AG04449 (cell line): ENCODE data around the gene SEMA6C.

ENCODE experiments used
- CTCF ChIA-PET: fragments of 350-600 bp; formaldehyde crosslinking; extraction: SDS; loops from one replicate; lab custom pipeline; 2021; ENCODE audit warnings: antibody characterized with exemption; lab: Yijun Ruan, JAX
- POLR2A ChIA-PET: fragments of 400-600, 350-600 bp; formaldehyde crosslinking; extraction: SDS; loops from one replicate; lab custom pipeline; 2020; ENCODE audit warnings: antibody characterized with exemption, inconsistent platforms; lab: Yijun Ruan, JAX
- DNase-seq: peaks from one replicate; pipeline ENCODE4 v3.0.0-alpha.2; 2010; ENCODE audit warnings: low read depth, low spot score
- H3K4me3 ChIP-seq: 2 replicates; pipeline ENCODE4 v1.5.1; 2011; ENCODE audit warnings: low read depth, mild to moderate bottlenecking, control low read depth, low read length
- CTCF ChIP-seq: IDR thresholded peaks from one replicate; pipeline ENCODE4 v1.5.1; 2011; ENCODE audit warnings: mild to moderate bottlenecking, moderate library complexity, low read length, control low read depth, inconsistent platforms; ENCODE audit not compliant: insufficient read depth; ENCODE audit errors: missing control alignments

The SEMA6C gene

GRCh38 chr1:151131701-151132334, 14.6 kb downstream of the SEMA6C start:
- CTCF ChIA-PET, result interaction anchor here (0.7 to 3.0 kb wide), 6 partner anchors 14 to 107 kb away, joined by 3 to 16 read pairs (median 3); partner anchors contain the start of gene TMOD4
- POLR2A ChIA-PET, result interaction anchor here (1.3 kb wide), 2 partner anchors 9 to 33 kb away, joined by 4 to 8 read pairs; partner anchors contain the start of gene LYSMD1
- DNase-seq, result no peak
- peak overlapping the region; percentile 44 for H3K4me3 ChIP-seq
- no peak for TF ChIP-seq CTCF

DNA sequence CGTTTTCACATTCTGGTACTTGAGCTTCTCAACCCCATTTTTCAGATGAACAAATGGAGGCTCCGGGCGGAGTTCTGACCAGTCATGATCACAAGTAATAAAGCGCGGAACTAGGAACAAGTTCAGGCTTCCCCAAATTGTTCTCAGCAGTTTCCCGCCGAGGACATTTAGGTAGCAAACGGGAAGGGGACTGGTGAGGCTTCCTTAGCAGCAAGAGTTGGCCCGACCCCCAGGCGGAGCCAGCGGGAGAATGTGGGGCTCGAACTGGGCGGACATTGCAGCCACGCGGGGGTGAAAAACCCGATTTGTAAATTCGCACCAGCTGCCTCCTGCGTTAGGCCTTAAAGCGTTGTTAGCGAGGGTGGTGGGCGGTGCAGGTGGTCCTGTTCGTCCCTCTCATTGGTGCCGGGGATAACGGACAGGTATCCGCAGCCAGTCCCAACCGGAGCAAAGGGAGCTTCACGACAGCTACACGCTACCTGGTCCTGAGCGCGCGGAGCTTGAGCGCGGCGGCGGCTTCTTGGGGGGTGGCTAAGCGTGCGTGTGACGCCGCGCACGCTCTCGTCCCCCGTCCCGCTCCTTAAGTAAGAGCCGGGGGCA, 15.3 kb downstream of the SEMA6C start:
- CTCF ChIA-PET, result interaction anchor here (0.7 to 3.0 kb wide), 6 partner anchors 14 to 107 kb away, joined by 3 to 16 read pairs (median 3); partner anchors contain the start of gene TMOD4
- no peak for TF ChIP-seq CTCF
- DNase-seq, result peak; percentile 17
- POLR2A ChIA-PET, result interaction anchor here (1.0 to 1.3 kb wide), 3 partner anchors 10 to 70 kb away, joined by 4 to 8 read pairs (median 4); partner anchors contain the start of genes LYSMD1 and MLLT11
- H3K4me3 ChIP-seq, result peak overlapping the region; percentile 44

DNA sequence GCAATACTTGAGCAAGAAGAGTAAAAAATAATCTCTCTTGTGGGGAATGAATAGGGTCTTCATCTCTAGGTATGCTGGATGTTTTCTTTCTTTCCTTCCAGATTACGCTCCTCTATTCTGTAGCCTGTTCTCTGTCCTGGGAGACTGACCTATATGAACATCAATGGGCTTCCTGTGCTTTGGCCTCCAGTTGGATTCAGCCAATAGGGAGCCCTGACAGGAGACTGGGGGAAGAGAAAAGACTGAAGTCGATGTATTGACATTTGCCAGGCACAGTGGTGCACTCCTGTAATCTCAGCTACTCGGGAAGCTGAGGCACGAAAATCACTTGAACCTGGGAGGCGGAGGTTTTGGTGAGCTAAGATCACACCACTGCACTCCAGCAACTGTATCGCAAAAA, 17.6 kb downstream of the SEMA6C start:
- no peak overlapping the region for H3K4me3 ChIP-seq
- POLR2A ChIA-PET, result no interaction called here
- CTCF ChIA-PET, result interaction anchor here (1.9 kb wide), 1 partner anchor 29 kb away, joined by 8 read pairs; no protein-coding TSS in a partner anchor
- TF ChIP-seq CTCF, result no peak
- DNase-seq, result no peak

GRCh38 chr1:151124763-151125403, 21.5 kb downstream of the SEMA6C start:
- TF ChIP-seq CTCF, result no peak
- DNase-seq, result no peak
- CTCF ChIA-PET, result interaction anchor here (1.2 to 2.5 kb wide), 2 partner anchors 25 to 28 kb away, joined by 4 to 13 read pairs; no protein-coding TSS in a partner anchor
- H3K4me3 ChIP-seq, result no peak overlapping the region
- POLR2A ChIA-PET, result no interaction called here

- POLR2A ChIA-PET, result no interaction called here
- no peak for TF ChIP-seq CTCF
- DNase-seq, result no peak
- CTCF ChIA-PET, result interaction anchor here (1.2 to 4.9 kb wide), 2 partner anchors 14 to 26 kb away, joined by 3 to 58 read pairs; no protein-coding TSS in a partner anchor
- H3K4me3 ChIP-seq, result no peak overlapping the region
These were observed 32.6 kb downstream of the SEMA6C start for GRCh38 chr1:151113877-151114276.
